KMS-11 (cell line): Measurements from ENCODE around the gene BUB1.
"Not testable (repeated sequence)": the region's sequence is repeated elsewhere in the genome, so short reads cannot be mapped to it uniquely, and the experiment has no call there.

Experiments used
- H2AFZ ChIP-seq: fragments of 200-600 bp; sonication (generic); 2 replicates; pipeline ENCODE4 v1.6.1; 2016; ENCODE audit warnings: antibody characterized with exemption, mixed run types, low read depth
- H3K27ac ChIP-seq: fragments of 200-600 bp; sonication (generic); 2 replicates; pipeline ENCODE4 v1.6.1; 2016; ENCODE audit warnings: mild to moderate bottlenecking, mixed run types
- H3K27me3 ChIP-seq: fragments of 200-600 bp; sonication (generic); 2 replicates; pipeline ENCODE4 v1.6.1; 2017; ENCODE audit warnings: mild to moderate bottlenecking, low read depth, mixed run types, moderate library complexity; ENCODE audit not compliant: insufficient read depth
- H3K36me3 ChIP-seq: fragments of 200-600 bp; sonication (generic); 2 replicates; pipeline ENCODE4 v1.6.1; 2017; ENCODE audit warnings: mild to moderate bottlenecking, mixed run types; ENCODE audit not compliant: insufficient read depth
- H3K4me1 ChIP-seq: fragments of 200-600 bp; sonication (generic); 2 replicates; pipeline ENCODE4 v1.6.1; 2016; ENCODE audit warnings: mild to moderate bottlenecking, low read depth, mixed run types; ENCODE audit not compliant: poor library complexity, severe bottlenecking
- H3K4me2 ChIP-seq: fragments of 200-600 bp; sonication (generic); 2 replicates; pipeline ENCODE4 v1.7.0; 2016; ENCODE audit warnings: mild to moderate bottlenecking, mixed run types
- H3K4me3 ChIP-seq: fragments of 200-600 bp; sonication (generic); IDR thresholded peaks from 2 replicates; pipeline ENCODE4 v1.6.1; 2017; ENCODE audit warnings: low read depth, low read length, mixed read lengths; ENCODE audit not compliant: insufficient read depth
- H3K79me2 ChIP-seq: fragments of 200-600 bp; sonication (generic); 2 replicates; pipeline ENCODE4 v1.6.1; 2016; ENCODE audit warnings: low read depth, mixed run types; ENCODE audit not compliant: insufficient read depth
- H3K9ac ChIP-seq: fragments of 200-600 bp; sonication (generic); 2 replicates; pipeline ENCODE4 v1.6.1; 2016; ENCODE audit warnings: mild to moderate bottlenecking, mixed run types
- H4K20me1 ChIP-seq: fragments of 200-600 bp; sonication (generic); 2 replicates; pipeline ENCODE4 v1.6.1; 2016; ENCODE audit warnings: mild to moderate bottlenecking, mixed run types; ENCODE audit not compliant: insufficient read depth

The BUB1 gene

GRCh38 chr2:110589677-110590330 lies 88.1 kb downstream of the BUB1 start:
- H3K4me2 ChIP-seq, H3K27ac ChIP-seq, H4K20me1 ChIP-seq, H3K9ac ChIP-seq, H3K27me3 ChIP-seq, H2AFZ ChIP-seq, H3K79me2 ChIP-seq, H3K36me3 ChIP-seq, H3K4me1 ChIP-seq, H3K4me3 ChIP-seq: not testable (repeated sequence)

- not testable (repeated sequence) for H2AFZ ChIP-seq, H3K79me2 ChIP-seq, H4K20me1 ChIP-seq, H3K4me2 ChIP-seq, H3K4me3 ChIP-seq, H3K4me1 ChIP-seq, H3K27ac ChIP-seq, H3K27me3 ChIP-seq, H3K36me3 ChIP-seq, H3K9ac ChIP-seq
Measured at GRCh38 chr2:110588520-110588919, 89.3 kb downstream of the BUB1 start.
